GM18907 (cell line): Measurements from ENCODE around the gene TOP2B.
A peak's percentile ranks its signal among the peaks of the same experiment; 100 is the strongest.

Source experiments
- ATAC-seq: cut with Tn5 transposase; IDR thresholded peaks from one replicate; pipeline ENCODE4 v1.9.1; 2021; ENCODE audit warnings: mild to moderate bottlenecking, moderate library complexity; ENCODE audit not compliant: unreplicated experiment

TOP2B gene

GRCh38 chr3:25678581-25678980, 13.9 kb upstream of the TOP2B start:
- no peak for ATAC-seq

GRCh38 chr3:25677121-25677520, 12.4 kb upstream of the TOP2B start:
- no peak for ATAC-seq

GRCh38 chr3:25674670-25675069, 10.0 kb upstream of the TOP2B start:
- ATAC-seq, result no peak

- ATAC-seq, result no peak
Measured at GRCh38 chr3:25673738-25674298, 9.1 kb upstream of the TOP2B start.

- ATAC-seq, result peak; percentile 35
Measured at GRCh38 chr3:25665315-25666280, 891 bp upstream of the TOP2B start.

- ATAC-seq, result peak; percentile 42
Measured at GRCh38 chr3:25663869-25664811, 567 bp downstream of the TOP2B start.

- peak; percentile 26 for ATAC-seq
Measured at GRCh38 chr3:25663347-25663868, 1.3 kb downstream of the TOP2B start.

GRCh38 chr3:25662736-25663320, 1.9 kb downstream of the TOP2B start:
- no peak for ATAC-seq

GRCh38 chr3:25661694-25662437, 2.8 kb downstream of the TOP2B start:
- no peak for ATAC-seq

- no peak for ATAC-seq
Measured at GRCh38 chr3:25658836-25659235, 5.9 kb downstream of the TOP2B start.

GRCh38 chr3:25657293-25657692, 7.4 kb downstream of the TOP2B start:
- ATAC-seq, result no peak

- no peak for ATAC-seq
Measured at GRCh38 chr3:25655659-25656058, 9.0 kb downstream of the TOP2B start.

GRCh38 chr3:25654576-25654975, 10.1 kb downstream of the TOP2B start:
- no peak for ATAC-seq

- no peak for ATAC-seq
Measured at GRCh38 chr3:25653322-25653721, 11.4 kb downstream of the TOP2B start.

- no peak for ATAC-seq
Measured at GRCh38 chr3:25652921-25653320, 11.8 kb downstream of the TOP2B start.

- ATAC-seq, result no peak
Measured at GRCh38 chr3:25648925-25649830, 15.5 kb downstream of the TOP2B start.

- peak; percentile 97 for ATAC-seq
Measured at GRCh38 chr3:25648107-25648535, 16.6 kb downstream of the TOP2B start.

GRCh38 chr3:25635038-25635437, 29.7 kb downstream of the TOP2B start:
- no peak for ATAC-seq

GRCh38 chr3:25633919-25634318, 30.8 kb downstream of the TOP2B start:
- ATAC-seq, result no peak
